ENCODE data around the gene ANKRD31. TPM values are rescaled to one million over a fixed set of nuclear protein-coding genes. Genes with fewer than 3 reads are reported as not detected.
"Not testable (repeated sequence)": the region's sequence is repeated elsewhere in the genome, so short reads cannot be mapped to it uniquely, and the experiment has no call there.

ANKRD31 gene
- polyA plus RNA-seq (ENCODE audit: insufficient read length in 4 of 4), result under 1 TPM; 0.48 to 0.67 (median 0.52) TPM

- DNase-seq (ENCODE audit: low read depth in 4 of 4, low spot score in 3 of 4), result peak; percentile 72 to 81 (median 76)
These were observed at the start of gene ANKRD31 for GRCh38 chr5:75236322-75237316. Gene ANKRD31, minus strand, starts transcription at chr5:75236878. Its CDS starts 192 bp downstream, at chr5:75236686.

- DNase-seq (ENCODE audit: low read depth in 4 of 4, low spot score in 3 of 4), result no peak
These were observed 49.6 kb upstream of the ANKRD31 start for GRCh38 chr5:75286211-75286773.

- DNase-seq (ENCODE audit: low read depth in 4 of 4, low spot score in 3 of 4), result no peak
These were observed 45.9 kb upstream of the ANKRD31 start for GRCh38 chr5:75282581-75282980.

- no peak for DNase-seq (ENCODE audit: low read depth in 4 of 4, low spot score in 3 of 4)
These were observed 45.2 kb upstream of the ANKRD31 start for GRCh38 chr5:75281716-75282465.

- DNase-seq (ENCODE audit: low read depth in 4 of 4, low spot score in 3 of 4), result no peak
These were observed 42.6 kb upstream of the ANKRD31 start for GRCh38 chr5:75279321-75279720.

- no peak for DNase-seq (ENCODE audit: low read depth in 4 of 4, low spot score in 3 of 4)
These were observed 40.8 kb upstream of the ANKRD31 start for GRCh38 chr5:75277463-75277862.

- DNase-seq (ENCODE audit: low read depth in 4 of 4, low spot score in 3 of 4), result no peak
These were observed 39.1 kb upstream of the ANKRD31 start for GRCh38 chr5:75275756-75276155.

- DNase-seq (ENCODE audit: low read depth in 4 of 4, low spot score in 3 of 4), result no peak
These were observed 38.5 kb upstream of the ANKRD31 start for GRCh38 chr5:75275147-75275546.

- DNase-seq (ENCODE audit: low read depth in 4 of 4, low spot score in 3 of 4), result no peak
These were observed 37.8 kb upstream of the ANKRD31 start for GRCh38 chr5:75274486-75274885.

GRCh38 chr5:75270605-75271004 is 33.9 kb upstream of the ANKRD31 start:
- DNase-seq (ENCODE audit: low read depth in 4 of 4, low spot score in 3 of 4), result not testable (repeated sequence)

- DNase-seq (ENCODE audit: low read depth in 4 of 4, low spot score in 3 of 4), result peak in 1 of 4 donors; percentile 14
These were observed 29.1 kb upstream of the ANKRD31 start for GRCh38 chr5:75265731-75266130.

GRCh38 chr5:75262271-75262670 is 25.6 kb upstream of the ANKRD31 start:
- DNase-seq (ENCODE audit: low read depth in 4 of 4, low spot score in 3 of 4), result peak in 1 of 4 donors; percentile 23

GRCh38 chr5:75260708-75261107 is 24.0 kb upstream of the ANKRD31 start:
- DNase-seq (ENCODE audit: low read depth in 4 of 4, low spot score in 3 of 4), result no peak

- not testable (repeated sequence) for DNase-seq (ENCODE audit: low read depth in 4 of 4, low spot score in 3 of 4)
These were observed 13.8 kb upstream of the ANKRD31 start for GRCh38 chr5:75250452-75250851.

- DNase-seq (ENCODE audit: low read depth in 4 of 4, low spot score in 3 of 4), result no peak
These were observed 8.3 kb upstream of the ANKRD31 start for GRCh38 chr5:75245023-75245422.

GRCh38 chr5:75243510-75243909 is 6.8 kb upstream of the ANKRD31 start:
- DNase-seq (ENCODE audit: low read depth in 4 of 4, low spot score in 3 of 4), result no peak

GRCh38 chr5:75243100-75243499 is 6.4 kb upstream of the ANKRD31 start:
- no peak for DNase-seq (ENCODE audit: low read depth in 4 of 4, low spot score in 3 of 4)

GRCh38 chr5:75242067-75242466 is 5.4 kb upstream of the ANKRD31 start:
- no peak for DNase-seq (ENCODE audit: low read depth in 4 of 4, low spot score in 3 of 4)

GRCh38 chr5:75239681-75240080 is 3.0 kb upstream of the ANKRD31 start:
- DNase-seq (ENCODE audit: low read depth in 4 of 4, low spot score in 3 of 4), result no peak

- no peak for DNase-seq (ENCODE audit: low read depth in 4 of 4, low spot score in 3 of 4)
These were observed 967 bp downstream of the ANKRD31 start for GRCh38 chr5:75235711-75236110.

GRCh38 chr5:75234251-75234650 is 2.4 kb downstream of the ANKRD31 start:
- no peak for DNase-seq (ENCODE audit: low read depth in 4 of 4, low spot score in 3 of 4)

Measured in right renal pelvis (tissue), 4 donors.